Endothelial cell of umbilical vein (primary cell): ENCODE data around the gene C1R. TPM values are rescaled to one million over a fixed set of nuclear protein-coding genes. Genes with fewer than 3 reads are reported as not detected.

Experiments used
- BruUV-seq: library from RNA; stranded (reverse); fragments of 400-500 nt; replicated peaks from 2 replicates; lab custom pipeline; 2021; lab: Mats Ljungman, UMichigan
- CTCF ChIA-PET: fragments of 300-600, 350-600 bp; sonication (Branson Sonifier 250); formaldehyde crosslinking; loops from one replicate; lab custom pipeline; 2021; ENCODE audit warnings: antibody characterized with exemption, inconsistent platforms; lab: Charles Lee
- POLR2A ChIA-PET: fragments of 300-600, 350-600 bp; sonication (Branson Sonifier 250); formaldehyde crosslinking; loops from one replicate; lab custom pipeline; 2021; ENCODE audit warnings: antibody characterized with exemption, inconsistent platforms; lab: Charles Lee
- DNase-seq: peaks from one replicate; pipeline ENCODE4 v3.0.0-alpha.2; 2011; ENCODE audit warnings: low read depth, low spot score
- FAIRE-seq: peaks from 2 replicates; lab custom pipeline; 2011; peaks lifted over from hg19 to GRCh38; lab: Jason Lieb, UNC
- H2AFZ ChIP-seq: 2 replicates; pipeline ENCODE4 v1.6.0; 2012; ENCODE audit warnings: low read depth, low read length, control low read depth, inconsistent platforms
- H3K27ac ChIP-seq: 2 replicates; pipeline ENCODE4 v1.5.1; 2011; ENCODE audit warnings: low read depth, mild to moderate bottlenecking, control low read depth, low read length, moderate library complexity; ENCODE audit not compliant: insufficient read depth
- H3K27me3 ChIP-seq, 2 experiments: 2 replicates each; pipeline versions ENCODE4 v1.6.0 to v1.6.1; 2011; ENCODE audit warnings: low read length in 2 of 2, mixed read lengths in 1 of 2; ENCODE audit not compliant: control insufficient read depth in 2 of 2, insufficient read depth in 2 of 2
- H3K36me3 ChIP-seq, 2 experiments: 2 replicates in 1 of 2; 3 replicates in 1 of 2; pipeline ENCODE4 v1.5.1; 2011; ENCODE audit warnings: low read length in 2 of 2, mild to moderate bottlenecking in 1 of 2, moderate library complexity in 1 of 2; ENCODE audit not compliant: control insufficient read depth in 2 of 2, insufficient read depth in 2 of 2; ENCODE audit errors: extremely low read depth in 1 of 2
- H3K4me1 ChIP-seq: 3 replicates; pipeline ENCODE4 v1.5.1; 2011; ENCODE audit warnings: mild to moderate bottlenecking, low read length; ENCODE audit not compliant: control insufficient read depth, insufficient read depth; ENCODE audit errors: extremely low read depth
- H3K4me2 ChIP-seq: 2 replicates; pipeline ENCODE4 v1.6.1; 2011; ENCODE audit warnings: low read length, control low read depth, mixed read lengths; ENCODE audit not compliant: insufficient read depth
- H3K4me3 ChIP-seq, 3 experiments: fragments of 200-600 bp in 1 of 3; sonication (generic), shearing (Covaris generic) in 1 of 3; replicated peaks in 1 of 3; 2 replicates each; pipeline ENCODE4 v1.5.1; 2011 to 2016; ENCODE audit warnings: control low read depth in 3 of 3, low read length in 3 of 3, mild to moderate bottlenecking in 2 of 3, inconsistent platforms in 1 of 3, low read depth in 1 of 3, moderate library complexity in 1 of 3; ENCODE audit not compliant: insufficient read depth in 1 of 3
- H3K79me2 ChIP-seq: 2 replicates; pipeline ENCODE4 v1.6.0; 2012; ENCODE audit warnings: low read length, inconsistent platforms; ENCODE audit not compliant: control insufficient read depth, insufficient read depth
- H3K9ac ChIP-seq: replicated peaks from 2 replicates; pipeline ENCODE3; 2011; ENCODE audit warnings: low read length, control low read depth; ENCODE audit not compliant: insufficient read depth; ENCODE audit errors: extremely low read depth
- H3K9me1 ChIP-seq: replicated peaks from 3 replicates; pipeline ENCODE4 v1.6.0; 2011; ENCODE audit warnings: mild to moderate bottlenecking, low read length; ENCODE audit not compliant: control insufficient read depth, insufficient read depth; ENCODE audit errors: extremely low read depth
- H3K9me3 ChIP-seq: replicated peaks from 2 replicates; pipeline ENCODE4 v1.5.1; 2012; ENCODE audit warnings: low read length, inconsistent platforms; ENCODE audit not compliant: control insufficient read depth, insufficient read depth
- H4K20me1 ChIP-seq: replicated peaks from 2 replicates; pipeline ENCODE3; 2011; ENCODE audit warnings: mild to moderate bottlenecking, low read length; ENCODE audit not compliant: control insufficient read depth, insufficient read depth; ENCODE audit errors: extremely low read depth
- CTCF ChIP-seq, 2 donors: IDR thresholded peaks; 1 replicate in 1 of 2; 2 replicates in 1 of 2; pipeline ENCODE4 v1.5.1; 2011; ENCODE audit warnings: low read length in 2 of 2, mild to moderate bottlenecking in 2 of 2, moderate library complexity in 2 of 2, control low read depth in 1 of 2, inconsistent platforms in 1 of 2, low read depth in 1 of 2; ENCODE audit not compliant: insufficient read depth in 1 of 2; ENCODE audit errors: extremely low read depth in 1 of 2
- EZH2 ChIP-seq: IDR thresholded peaks from 2 replicates; pipeline ENCODE4 v1.6.1; 2012; ENCODE audit warnings: borderline replicate concordance, low read depth, mild to moderate bottlenecking, moderate library complexity, low read length, inconsistent platforms; ENCODE audit not compliant: severe bottlenecking
- FOS ChIP-seq: IDR thresholded peaks from 2 replicates; pipeline ENCODE4 v1.6.1; 2011; ENCODE audit warnings: mild to moderate bottlenecking, low read length, moderate library complexity, borderline replicate concordance; ENCODE audit not compliant: insufficient read depth
- GATA2 ChIP-seq: IDR thresholded peaks from 2 replicates; pipeline ENCODE4 v1.7.0; 2011; ENCODE audit warnings: low read depth, mild to moderate bottlenecking, moderate library complexity, mixed read lengths, low read length; ENCODE audit not compliant: insufficient read length, insufficient read depth
- JUN ChIP-seq: IDR thresholded peaks from 2 replicates; pipeline ENCODE4 v1.6.1; 2011; ENCODE audit warnings: borderline replicate concordance, low read depth; ENCODE audit not compliant: insufficient read length, insufficient read depth
- MAX ChIP-seq: IDR thresholded peaks from 2 replicates; pipeline ENCODE4 v1.6.1; 2011; ENCODE audit not compliant: insufficient read depth, insufficient read length
- MYC ChIP-seq: IDR thresholded peaks from one replicate; pipeline ENCODE4 v1.6.1; 2011; ENCODE audit warnings: mild to moderate bottlenecking, low read depth, low read length
- POLR2A ChIP-seq: IDR thresholded peaks from 2 replicates; pipeline ENCODE4 v1.6.1; 2012; ENCODE audit warnings: low read depth, mild to moderate bottlenecking, control low read depth, low read length
- POLR2AphosphoS5 ChIP-seq: IDR thresholded peaks from 2 replicates; pipeline ENCODE4 v1.6.1; 2012; ENCODE audit warnings: low read depth, mild to moderate bottlenecking, control low read depth, low read length, moderate library complexity; ENCODE audit not compliant: insufficient read depth
- dilution Hi-C: fragments of 300-500 bp; cut with MboI; formaldehyde crosslinking; loops from one replicate; pipeline ENCODE4 v1.15.0; 2019; ENCODE audit warnings: low sequenced_read_pairs; ENCODE audit not compliant: extremely low pct_ligation_motif_present
- intact Hi-C: fragments of 100-400 bp; cut with micrococcal nuclease; formaldehyde crosslinking; loops from one replicate; pipeline ENCODE4 v1.10.0; 2022
- polyA plus RNA-seq, 4 experiments: library from polyadenylated mRNA; depleted of rRNA in 3 of 4; stranded (reverse) in 3 of 4; unstranded in 1 of 4; fragments of >200 nt; gene quantifications; 2 replicates each; pipeline versions ENCODE4 v1.2.1 to v1.2.3, GENCODE V29; 2011 to 2012; ENCODE audit warnings: missing spikeins in 1 of 4
- total RNA-seq: library from RNA; stranded (reverse); gene quantifications from 2 replicates; pipeline ENCODE4 v1.2.3, GENCODE V29; 2021

Gene C1R
- total and polyA plus RNA-seq, 2 donors (not counting 3 experiments of a cell fraction or from before 2014, with no cell fraction given) = 3.6 to 5.8 TPM

- dilution Hi-C loops = no loop called here
- DNase-seq (no peak), FAIRE-seq (no peak)
- Histone ChIP-seq H2AFZ (no peak overlapping the region), H3K4me3 (no peak overlapping the region), H3K36me3 (peaks cover 0 to 1% of the 10 kb centered on the region in 2 experiments), H4K20me1 (no peaks in the 10 kb centered on the region), H3K9ac (no peak overlapping the region), H3K4me1 (no peaks in the 10 kb centered on the region), H3K27ac (no peak overlapping the region), H3K27me3 (no peaks in the 10 kb centered on the region), H3K79me2 (no peaks in the 10 kb centered on the region), H3K4me2 (no peak overlapping the region), H3K9me3 (no peaks in the 10 kb centered on the region), H3K9me1 (no peaks in the 10 kb centered on the region)
- BruUV-seq = no TSS peak
- intact Hi-C loops = no loop called here
- ChIA-PET CTCF (no interaction called here), POLR2A (no interaction called here)
- TF ChIP-seq CTCF (IDR thresholded peaks at IDR 0.05; ENCODE audit: extremely low read depth in 1 of 2, insufficient read depth in 1 of 2, low read depth in 1 of 2, low read length in 2 of 2) (no peak), MYC (no peak), JUN (no peak), EZH2 (no peak), POLR2A (no peak), MAX (no peak), FOS (no peak), POLR2AphosphoS5 (no peak), GATA2 (no peak)
Observed at GRCh38 chr12:7101047-7101693, 8.9 kb upstream of the C1R start.
